Tibial nerve (tissue), 3 donors: Measurements from ENCODE around the gene IRF2BPL.

Experiments used
- EP300 ChIP-seq, 2 donors: sonication (generic); formaldehyde crosslinking; IDR thresholded peaks; one replicate each; pipeline ENCODE4 v1.6.1; 2017; ENCODE audit warnings: antibody characterized with exemption in 2 of 2, mild to moderate bottlenecking in 1 of 2
- POLR2A ChIP-seq, 2 donors: fragments of 450-650 bp; IDR thresholded peaks; one replicate each; pipeline ENCODE4 v1.6.1; 2017; ENCODE audit warnings: antibody characterized with exemption in 2 of 2, mild to moderate bottlenecking in 2 of 2, moderate library complexity in 2 of 2

GRCh38 chr14:77017666-77018065 is 10.8 kb downstream of the IRF2BPL start:
- TF ChIP-seq POLR2A (IDR thresholded peaks at IDR 0.05) (no peak), EP300 (IDR thresholded peaks at IDR 0.05) (no peak)
